Lower leg skin (tissue), 4 donors: Measurements from ENCODE around the gene CD109. TPM values are rescaled to one million over a fixed set of nuclear protein-coding genes. Genes with fewer than 3 reads are reported as not detected.

ENCODE experiments used
- DNase-seq, 2 donors: peaks; one replicate each; pipeline ENCODE4 v3.0.0-alpha.2; 2019; ENCODE audit warnings: low spot score in 2 of 2
- H3K4me3 ChIP-seq: fragments of 200-600 bp; sonication (generic); 2 replicates; pipeline ENCODE4 v1.5.1; 2017; ENCODE audit warnings: mild to moderate bottlenecking, low read depth; ENCODE audit not compliant: poor library complexity, severe bottlenecking
- CTCF ChIP-seq, 3 donors: fragments of 450-650 bp; IDR thresholded peaks; one replicate each; pipeline ENCODE4 v1.5.1; 2016; ENCODE audit warnings: antibody characterized with exemption in 3 of 3, mild to moderate bottlenecking in 3 of 3, moderate library complexity in 2 of 3
- POLR2A ChIP-seq, 2 donors: fragments of 450-650 bp; IDR thresholded peaks; one replicate each; pipeline ENCODE4 v1.6.1; 2016 to 2017; ENCODE audit warnings: antibody characterized with exemption in 2 of 2, mild to moderate bottlenecking in 1 of 2, moderate library complexity in 1 of 2
- WGBS, 2 donors: methylation state at CpG; one replicate each; pipeline ENCODE4 v1.1.5; 2018; 5-methylcytosine and 5-hydroxymethylcytosine counted together
- intact Hi-C: fragments of 100-400 bp; cut with DNase I; formaldehyde crosslinking; loops from one replicate; pipeline ENCODE4 v1.15.0; 2023; ENCODE audit warnings: low total_unique reads
- total RNA-seq, 4 donors: library from RNA; depleted of rRNA; stranded (reverse); fragments of >200 nt; gene quantifications; one replicate each; pipeline ENCODE4 v1.1.0, GENCODE V29; 2016

The CD109 gene
- total RNA-seq, 4 donors from 2014 or later, result 26.1 to 51.7 (median 33.3) TPM

GRCh38 chr6:73655341-73655917 is 40.6 kb upstream of the CD109 start:
- intact Hi-C loops, result no loop called here
- WGBS, 2 donors, result 75 to 76% methylated on average over 2 of the region's 2 CpGs
- H3K4me3 ChIP-seq, result no peak overlapping the region
- no peak for DNase-seq
- TF ChIP-seq CTCF (IDR thresholded peaks at IDR 0.05) (no peak), POLR2A (IDR thresholded peaks at IDR 0.05) (no peak)

- WGBS, 2 donors, result 91 to 95% methylated on average over 2 of the region's 2 CpGs
- TF ChIP-seq CTCF (IDR thresholded peaks at IDR 0.05), result no peak
- TF ChIP-seq POLR2A (IDR thresholded peaks at IDR 0.05), result no peak
- DNase-seq, result no peak
- no peak overlapping the region for H3K4me3 ChIP-seq
- intact Hi-C loops, result no loop called here
These were observed 39.4 kb upstream of the CD109 start for GRCh38 chr6:73656531-73657145.

GRCh38 chr6:73657201-73657600 is 38.8 kb upstream of the CD109 start:
- no peak overlapping the region for H3K4me3 ChIP-seq
- DNase-seq, result no peak
- intact Hi-C loops, result no loop called here
- 69 to 82% methylated on average over 3 of the region's 3 CpGs for WGBS, 2 donors
- no peak for TF ChIP-seq POLR2A (IDR thresholded peaks at IDR 0.05)
- no peak for TF ChIP-seq CTCF (IDR thresholded peaks at IDR 0.05)

DNA sequence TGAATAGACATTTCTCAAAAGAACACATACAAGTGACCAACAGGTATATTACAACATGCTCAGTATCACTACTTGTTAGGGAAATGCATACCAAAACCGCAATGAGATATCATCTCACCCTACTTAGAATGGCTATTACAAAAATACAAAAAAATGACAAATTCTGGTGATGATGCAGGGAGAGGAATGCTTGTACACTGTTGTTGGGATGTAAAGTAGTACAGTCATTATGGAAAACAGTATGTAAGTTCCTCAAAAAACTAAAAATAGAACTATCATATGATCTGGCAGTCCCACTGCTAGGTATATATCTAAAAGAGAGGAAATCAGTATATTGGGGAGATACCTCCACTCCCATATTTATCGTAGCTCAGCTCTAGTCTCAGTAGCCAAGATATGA is 31.3 kb upstream of the CD109 start:
- no peak overlapping the region for H3K4me3 ChIP-seq
- 83 to 87% methylated on average over 2 of the region's 2 CpGs for WGBS, 2 donors
- no peak for DNase-seq
- intact Hi-C loops, result no loop called here
- TF ChIP-seq CTCF (IDR thresholded peaks at IDR 0.05) (no peak), POLR2A (IDR thresholded peaks at IDR 0.05) (no peak)

DNA sequence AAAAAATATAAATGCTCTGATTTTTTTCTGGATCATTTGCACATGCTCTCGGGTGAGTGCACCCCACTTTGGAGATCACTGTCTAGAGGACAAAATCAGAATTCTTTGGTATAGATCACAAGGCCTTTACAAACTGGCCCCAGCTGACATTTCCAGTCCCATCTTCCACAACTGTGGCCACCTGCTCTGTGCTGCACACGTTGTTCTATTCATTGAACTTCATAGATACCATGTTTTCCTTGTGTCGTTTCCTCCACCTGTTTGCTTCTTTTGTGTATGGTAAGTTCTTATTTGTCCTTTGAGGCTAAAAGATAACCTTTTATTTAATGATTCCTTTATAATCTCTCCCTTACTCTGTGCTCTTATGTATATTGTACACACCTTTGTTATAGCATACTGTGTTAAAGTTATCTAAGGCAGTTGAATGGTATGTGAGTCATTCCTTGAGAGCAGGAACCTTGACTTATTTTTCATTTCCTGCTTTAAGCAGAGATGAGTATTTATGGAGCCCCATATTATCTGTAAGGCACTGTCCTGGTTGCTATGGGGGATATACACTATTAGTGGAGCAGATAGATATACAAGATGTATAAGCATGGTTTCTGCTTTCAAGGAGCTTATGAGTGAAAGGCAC is 30.2 kb upstream of the CD109 start:
- TF ChIP-seq POLR2A (IDR thresholded peaks at IDR 0.05), result no peak
- no peak for TF ChIP-seq CTCF (IDR thresholded peaks at IDR 0.05)
- WGBS, 2 donors, result 62 to 79% methylated on average over 3 of the region's 3 CpGs
- no peak overlapping the region for H3K4me3 ChIP-seq
- intact Hi-C loops, result no loop called here
- no peak for DNase-seq
